GM21619 (cell line): ENCODE measurements around the gene DNAH9.
"Not testable (repeated sequence)": the region's sequence is repeated elsewhere in the genome, so short reads cannot be mapped to it uniquely, and the experiment has no call there.

ENCODE experiments used
- ATAC-seq: cut with Tn5 transposase; IDR thresholded peaks from one replicate; pipeline ENCODE4 v1.9.1; 2021; ENCODE audit not compliant: unreplicated experiment

Gene DNAH9

DNA sequence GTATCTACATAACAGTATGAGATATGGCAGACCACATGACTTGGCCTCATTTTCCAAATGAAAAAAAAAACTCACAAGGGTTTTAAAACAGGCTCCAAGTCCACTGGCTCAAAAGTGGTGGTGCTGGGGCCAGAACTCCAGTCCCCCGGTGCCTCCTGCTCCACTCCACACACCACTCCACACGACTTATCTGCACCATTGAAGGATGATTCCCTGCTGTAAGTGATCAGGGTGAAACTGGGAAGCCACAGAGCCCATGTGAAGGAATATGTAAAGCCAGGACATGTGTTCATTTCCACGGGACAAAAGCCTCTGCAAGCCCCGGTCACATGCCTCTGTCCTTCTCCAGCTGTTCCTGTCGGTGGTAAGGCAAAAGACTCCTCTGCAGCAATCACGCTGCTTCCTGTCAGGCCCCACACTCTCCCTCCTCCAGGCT, 301.8 kb downstream of the DNAH9 start:
- ATAC-seq, result no peak

DNA sequence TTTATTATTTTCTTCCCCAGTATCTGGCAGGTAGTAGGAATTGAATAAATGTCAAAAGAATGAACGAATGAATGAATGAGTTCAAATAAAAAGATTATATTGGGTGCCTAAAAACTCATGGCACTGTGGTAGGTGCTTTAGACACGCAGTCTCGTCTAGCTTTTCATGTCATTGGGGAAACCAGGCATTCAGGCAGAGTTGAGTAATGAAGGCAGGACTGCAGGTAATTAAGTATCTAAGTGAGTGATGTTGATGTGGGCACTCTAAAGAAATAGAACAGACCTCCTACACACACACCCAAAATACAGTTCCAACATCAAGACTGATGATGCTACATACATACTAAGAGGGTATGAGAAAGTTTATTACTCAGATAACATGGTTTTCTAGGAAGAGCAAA, 302.4 kb downstream of the DNAH9 start:
- no peak for ATAC-seq

- no peak for ATAC-seq
These were observed 303.7 kb downstream of the DNAH9 start for GRCh38 chr17:11901931-11902330.

GRCh38 chr17:11908711-11909146, 310.5 kb downstream of the DNAH9 start:
- ATAC-seq, result no peak

- no peak for ATAC-seq
These were observed 311.1 kb downstream of the DNAH9 start for GRCh38 chr17:11909348-11909747.

DNA sequence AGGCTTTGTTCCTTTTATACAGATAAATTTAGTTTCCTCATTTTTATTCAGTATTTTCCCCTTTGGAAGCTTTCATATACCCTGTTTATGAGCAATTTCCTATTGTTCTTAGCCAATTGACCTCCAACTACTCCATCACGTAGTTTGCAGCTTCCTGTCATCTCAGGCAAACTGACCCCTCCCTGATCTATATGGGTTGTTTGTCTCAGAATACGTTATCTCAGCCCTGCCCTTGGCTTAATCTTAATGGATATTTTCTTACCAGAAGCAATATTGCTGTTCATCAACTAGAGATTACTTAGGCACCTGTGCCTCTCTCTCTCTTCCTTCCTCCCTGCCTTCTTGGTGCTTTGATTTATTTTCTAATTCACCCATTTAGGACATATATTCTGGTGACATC, 317.8 kb downstream of the DNAH9 start:
- no peak for ATAC-seq

DNA sequence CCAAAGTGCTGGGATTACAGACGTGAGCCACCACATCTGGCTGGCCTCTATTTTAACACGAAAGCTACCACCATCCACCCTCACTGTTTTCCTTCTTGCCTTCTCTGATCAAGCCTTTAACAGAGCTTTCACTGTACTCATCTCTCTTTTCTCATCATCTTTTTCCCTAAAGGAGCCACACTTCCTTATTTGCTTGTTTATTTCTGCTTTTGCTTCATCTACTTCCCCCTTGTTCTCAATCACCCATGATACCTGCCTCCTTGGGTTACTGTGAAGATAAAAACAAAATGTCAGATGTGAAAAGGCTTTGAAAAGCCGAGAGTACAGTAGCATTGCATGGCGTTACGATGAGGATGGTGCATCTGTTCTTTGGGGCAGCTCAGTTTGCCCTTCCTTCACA, 319.1 kb downstream of the DNAH9 start:
- no peak for ATAC-seq

- ATAC-seq, result no peak
These were observed 323.0 kb downstream of the DNAH9 start for GRCh38 chr17:11921296-11921695.

- ATAC-seq, result no peak
These were observed 324.4 kb downstream of the DNAH9 start for GRCh38 chr17:11922638-11923037.

DNA sequence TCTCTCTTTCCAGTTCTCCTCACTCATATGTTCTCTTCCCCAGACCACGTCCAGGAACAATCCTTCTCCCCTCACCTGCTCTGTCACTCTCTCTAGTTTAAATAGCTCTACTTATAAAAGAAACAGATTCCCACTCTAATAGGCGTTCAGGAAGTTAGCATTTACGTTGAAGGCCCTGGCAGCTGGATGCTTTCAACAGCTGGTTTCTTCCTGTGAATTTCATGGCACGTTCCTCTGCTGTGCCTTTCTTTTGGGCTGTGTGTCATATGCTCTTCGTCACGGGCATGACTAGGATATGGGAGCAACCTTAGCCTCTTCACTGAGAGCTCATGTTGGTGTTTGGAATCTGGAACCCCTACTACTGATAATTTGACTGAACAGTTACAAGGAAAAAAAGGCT, 325.8 kb downstream of the DNAH9 start:
- ATAC-seq, result no peak

DNA sequence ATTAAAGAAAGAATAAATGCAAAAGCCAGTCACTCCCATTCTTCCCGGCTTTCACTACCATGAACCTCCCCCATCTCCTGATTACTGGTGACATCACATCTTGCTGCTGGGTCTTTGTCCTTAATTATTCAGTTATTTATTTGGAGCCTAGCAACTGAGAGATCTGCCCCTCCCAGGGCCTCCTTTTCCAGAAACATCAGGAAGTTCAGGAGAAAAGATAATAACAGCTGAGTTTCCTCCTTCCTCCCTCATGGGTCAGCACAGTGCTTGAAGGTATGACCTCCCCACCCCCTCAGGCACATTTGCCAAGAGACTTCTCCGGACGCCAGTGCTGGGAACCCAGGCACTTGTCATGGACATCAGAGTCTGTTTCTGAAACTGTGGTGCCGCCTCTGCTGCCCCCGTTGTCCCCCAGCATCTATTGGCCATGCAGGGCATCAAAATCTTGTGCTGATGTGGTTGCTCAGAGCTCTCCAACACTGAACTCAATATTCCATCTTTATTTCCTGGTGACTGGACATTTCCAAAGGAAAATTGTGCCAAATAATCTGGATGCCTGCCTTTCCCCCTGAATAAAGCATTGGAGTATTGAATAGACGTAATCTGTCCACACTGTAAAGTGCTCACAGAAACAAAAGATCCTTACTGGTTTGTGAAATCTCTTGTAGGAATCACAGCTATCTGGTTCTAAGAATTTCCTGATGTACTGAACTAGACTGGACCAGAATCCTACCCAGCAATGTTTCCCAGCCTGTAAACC, 327.2 kb downstream of the DNAH9 start:
- no peak for ATAC-seq

DNA sequence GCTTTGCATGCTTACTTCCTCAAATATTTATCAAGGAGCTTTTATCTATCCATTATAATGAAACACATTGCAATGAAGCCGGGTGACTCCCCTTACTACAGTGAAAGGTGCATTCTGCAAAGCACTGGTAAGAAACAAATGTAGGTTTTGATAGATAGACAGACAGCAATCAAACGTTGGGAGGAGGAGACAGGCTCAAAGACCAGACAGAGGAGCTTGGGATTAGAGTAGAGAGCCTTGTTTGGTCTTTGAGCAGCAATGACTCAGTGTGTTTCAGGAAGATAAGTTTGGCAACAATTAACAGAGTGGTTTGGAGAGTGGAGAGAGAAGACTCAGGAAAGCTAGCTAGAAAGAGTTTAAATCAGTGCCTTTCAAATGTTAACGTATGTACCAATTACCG, 330.2 kb downstream of the DNAH9 start:
- ATAC-seq, result no peak

- no peak for ATAC-seq
These were observed 334.1 kb downstream of the DNAH9 start for GRCh38 chr17:11932337-11932898.

DNA sequence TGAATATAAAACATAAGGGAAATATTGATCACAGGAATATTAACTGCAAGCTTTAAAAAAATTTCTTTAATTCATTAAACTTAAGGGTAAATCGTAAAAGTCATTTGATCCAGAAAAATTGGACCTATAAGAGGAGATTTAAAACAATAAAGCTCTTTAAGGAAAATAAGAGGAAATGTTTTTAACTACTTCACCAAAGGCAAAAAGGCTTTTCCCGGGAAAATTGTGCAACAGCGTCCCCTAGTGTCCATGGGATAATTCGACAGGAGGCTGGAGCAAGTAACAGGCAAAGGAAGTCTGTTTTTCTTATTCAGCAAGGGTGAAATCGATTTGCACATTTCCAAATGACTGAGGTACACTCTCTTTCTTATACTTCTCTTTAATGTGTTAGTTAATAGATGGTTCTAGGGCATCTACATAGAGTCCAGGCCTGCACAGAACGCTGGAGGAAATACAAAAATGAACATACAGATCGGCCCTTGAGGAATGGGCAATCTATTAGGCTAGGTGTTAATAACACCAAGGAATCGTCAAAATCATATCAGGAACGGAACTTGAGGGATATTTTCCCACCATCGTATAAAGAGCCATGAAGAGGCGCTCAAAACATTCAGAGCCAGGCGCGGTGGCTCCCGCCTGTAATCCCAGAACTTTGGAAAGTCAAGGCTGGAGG, 337.6 kb downstream of the DNAH9 start:
- ATAC-seq, result no peak

DNA sequence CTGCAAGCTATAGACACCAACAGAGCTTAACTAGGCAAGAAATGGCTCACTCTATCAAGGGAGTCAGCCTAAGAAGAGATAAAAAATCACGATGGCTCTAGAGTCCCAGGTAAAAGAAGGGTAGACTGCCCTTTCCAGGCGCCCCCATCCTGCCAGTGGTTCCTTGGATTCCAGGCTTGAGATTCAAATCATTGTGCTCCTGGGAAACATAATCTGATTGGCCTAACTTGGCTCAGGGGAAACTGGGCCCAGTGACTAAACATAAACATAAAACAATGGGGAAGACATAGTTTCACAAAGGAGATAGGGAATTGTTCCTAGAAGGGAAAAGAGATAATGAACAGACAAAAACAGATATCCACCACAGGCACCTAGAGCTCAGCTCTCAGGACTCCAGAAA, 342.6 kb downstream of the DNAH9 start:
- no peak for ATAC-seq

DNA sequence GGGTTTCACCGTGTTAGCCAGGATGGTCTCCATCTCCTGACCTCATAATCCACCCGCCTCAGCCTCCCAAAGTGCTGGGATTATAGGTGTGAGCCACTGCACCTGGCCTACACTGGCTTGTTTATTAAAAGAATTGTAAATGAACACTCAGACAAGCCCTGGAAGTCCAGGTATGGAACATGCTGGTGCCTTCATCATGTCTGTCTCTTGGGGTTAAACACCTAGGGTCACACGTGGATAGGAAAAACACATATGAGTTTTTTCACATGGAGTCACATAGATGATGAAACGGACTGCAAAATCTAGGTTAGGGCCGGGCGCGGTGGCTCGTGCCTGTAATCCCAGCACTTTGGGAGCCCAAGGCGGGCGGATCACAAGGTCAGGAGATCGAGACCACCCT, 344.8 kb downstream of the DNAH9 start:
- ATAC-seq, result not testable (repeated sequence)

GRCh38 chr17:11943759-11944347, 345.6 kb downstream of the DNAH9 start:
- ATAC-seq, result no peak

DNA sequence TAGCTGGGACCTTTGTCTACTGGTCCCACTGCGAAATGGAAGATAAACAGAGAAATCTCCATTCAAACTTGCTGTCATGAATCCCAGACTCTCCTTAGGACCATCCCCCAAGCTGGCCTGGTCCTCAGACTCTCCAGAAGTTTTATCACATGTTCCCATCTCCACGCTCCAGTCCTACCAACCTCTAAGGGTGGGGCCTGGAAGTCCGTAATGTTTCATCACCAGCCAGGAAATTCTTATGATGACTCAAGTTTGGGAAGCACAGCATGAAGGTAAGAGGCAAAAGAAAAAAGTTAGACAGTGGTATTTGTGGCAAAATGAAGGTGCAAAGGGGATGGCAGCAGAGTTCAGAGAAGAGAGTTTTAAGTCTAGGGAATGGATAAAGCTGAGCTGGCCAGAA, 346.3 kb downstream of the DNAH9 start:
- no peak for ATAC-seq

DNA sequence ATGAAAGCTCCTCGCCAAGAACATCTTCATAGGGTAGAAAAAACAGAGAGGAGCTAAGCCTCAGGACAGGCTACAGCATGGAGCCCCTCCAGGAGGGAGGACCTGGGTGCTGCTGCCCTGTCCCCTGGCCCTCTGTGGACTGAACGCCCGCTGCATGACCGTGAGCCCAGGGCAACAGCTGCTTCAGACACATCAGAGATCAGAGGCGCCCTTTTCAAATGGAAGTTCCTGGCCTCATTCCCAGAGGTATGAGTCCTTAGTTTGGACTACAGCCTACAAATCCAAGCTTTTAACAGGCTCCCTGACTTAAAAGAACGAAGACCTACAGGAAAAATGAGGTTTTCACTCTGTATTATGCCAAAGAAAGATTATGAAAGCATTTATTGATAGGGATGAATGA, 350.5 kb downstream of the DNAH9 start:
- ATAC-seq, result no peak

DNA sequence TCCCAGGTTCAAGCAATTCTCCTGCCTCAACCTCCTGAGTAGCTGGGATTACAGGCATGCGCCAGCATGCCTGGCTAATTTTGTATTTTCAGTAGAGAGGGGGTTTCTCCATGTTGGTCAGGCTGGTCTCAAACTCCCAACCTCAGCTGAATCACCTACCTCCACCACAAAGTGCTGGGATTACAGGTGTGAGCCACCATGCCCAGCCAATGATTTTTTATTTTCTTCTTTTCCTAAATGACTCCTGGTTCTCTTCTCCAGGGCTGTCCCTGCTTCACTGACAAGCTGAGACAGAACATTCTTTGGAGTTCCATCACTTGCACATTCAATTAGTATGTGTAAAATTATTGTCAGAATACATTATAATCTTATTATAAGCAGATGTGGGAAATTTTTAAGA, 351.3 kb downstream of the DNAH9 start:
- ATAC-seq, result not testable (repeated sequence)

DNA sequence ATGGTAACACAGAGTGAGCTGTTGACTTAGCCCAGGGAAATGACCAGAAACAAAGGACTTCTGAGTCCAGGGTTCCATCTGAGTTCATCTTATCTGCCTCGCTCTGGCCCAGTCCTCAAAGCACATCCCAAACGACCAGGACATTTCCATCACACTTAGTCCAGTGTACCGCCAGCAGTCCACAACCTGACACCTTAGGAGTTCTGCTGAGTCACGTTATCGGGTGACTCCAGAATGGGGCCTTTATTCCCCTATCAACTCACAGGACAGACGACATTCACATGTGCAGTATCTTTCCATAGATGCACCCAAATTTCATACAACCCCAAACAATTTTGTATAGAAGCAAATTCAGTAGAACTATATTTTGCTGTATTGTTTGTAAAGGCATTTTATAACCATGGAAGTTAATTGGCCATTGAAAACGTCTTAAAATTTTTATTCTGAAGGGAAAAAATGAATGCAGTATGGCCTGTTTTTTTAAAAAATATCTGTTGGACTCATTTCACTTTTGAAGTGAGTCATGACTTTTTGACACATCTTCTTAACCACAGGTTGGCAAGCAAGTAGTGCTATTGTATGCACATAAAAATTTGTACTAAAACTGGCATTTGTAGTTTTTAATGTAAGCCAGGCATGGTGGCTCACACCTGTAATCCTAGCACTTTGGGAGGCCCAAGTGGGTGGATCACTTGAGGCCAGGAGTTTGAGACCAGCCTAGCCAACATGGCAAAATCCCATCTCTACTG, 352.7 kb downstream of the DNAH9 start:
- no peak for ATAC-seq
